Osteoblast (primary cell): ENCODE results near the gene IFT20. TPM values are rescaled to one million over a fixed set of nuclear protein-coding genes. Genes with fewer than 3 reads are reported as not detected.
"Not testable (repeated sequence)": the region's sequence is repeated elsewhere in the genome, so short reads cannot be mapped to it uniquely, and the experiment has no call there.

Source experiments
- DNase-seq: peaks from one replicate; pipeline ENCODE4 v3.0.0; 2011; ENCODE audit warnings: low spot score, mixed read lengths; ENCODE audit not compliant: insufficient read length; ENCODE audit errors: missing footprints
- H2AFZ ChIP-seq: 2 replicates; pipeline ENCODE4 v1.6.0; 2011; ENCODE audit warnings: mild to moderate bottlenecking, low read length
- H3K27ac ChIP-seq: 2 replicates; pipeline ENCODE4 v1.5.1; 2011; ENCODE audit warnings: mild to moderate bottlenecking, low read depth, low read length, moderate library complexity
- H3K27me3 ChIP-seq: 2 replicates; pipeline ENCODE4 v1.6.0; 2012; ENCODE audit warnings: mild to moderate bottlenecking, control low read depth, inconsistent platforms, low read length, moderate library complexity; ENCODE audit not compliant: insufficient read depth
- H3K36me3 ChIP-seq: 2 replicates; pipeline ENCODE4 v1.5.1; 2011; ENCODE audit warnings: mild to moderate bottlenecking, low read length, control low read depth, moderate library complexity; ENCODE audit not compliant: insufficient read depth
- H3K4me1 ChIP-seq: 2 replicates; pipeline ENCODE4 v1.5.1; 2011; ENCODE audit warnings: mild to moderate bottlenecking, low read length, control low read depth, moderate library complexity; ENCODE audit not compliant: insufficient read depth
- H3K4me2 ChIP-seq: 2 replicates; pipeline ENCODE4 v1.6.0; 2011; ENCODE audit warnings: mild to moderate bottlenecking, low read length; ENCODE audit not compliant: insufficient read depth
- H3K4me3 ChIP-seq: fragments of 200-600 bp; sonication (generic); 3 replicates; pipeline ENCODE4 v1.5.1; 2012; ENCODE audit warnings: mild to moderate bottlenecking, low read length, inconsistent platforms; ENCODE audit not compliant: insufficient read depth
- H3K79me2 ChIP-seq: 2 replicates; pipeline ENCODE4 v1.6.0; 2012; ENCODE audit warnings: mild to moderate bottlenecking, low read length, control low read depth, inconsistent platforms; ENCODE audit not compliant: insufficient read depth
- H3K9me3 ChIP-seq: 2 replicates; pipeline ENCODE4 v1.5.1; 2011; ENCODE audit warnings: low read depth, low read length, control low read depth
- H4K20me1 ChIP-seq: 2 replicates; pipeline ENCODE4 v1.6.0; 2012; ENCODE audit warnings: mild to moderate bottlenecking, low read length, control low read depth; ENCODE audit not compliant: insufficient read depth
- CTCF ChIP-seq: IDR thresholded peaks from 2 replicates; pipeline ENCODE4 v1.5.1; 2011; ENCODE audit warnings: mild to moderate bottlenecking, low read depth, low read length, moderate library complexity; ENCODE audit errors: extremely low read depth
- total RNA-seq: library from RNA; depleted of rRNA; stranded (reverse); fragments of >200 nt; gene quantifications from 2 replicates; pipeline ENCODE4 v1.2.3, GENCODE V29; 2012

The IFT20 gene
- total RNA-seq, 1 donor: 59.4 TPM

GRCh38 chr17:28295677-28296578 lies 39.3 kb downstream of the IFT20 start:
- Histone ChIP-seq H2AFZ (no peak overlapping the region), H3K36me3 (no peaks in the 10 kb centered on the region), H3K4me1 (no peaks in the 10 kb centered on the region), H3K27me3 (peaks cover 8% of the 10 kb centered on the region), H3K4me2 (no peak overlapping the region), H3K4me3 (no peak overlapping the region), H3K27ac (no peak overlapping the region), H3K79me2 (no peaks in the 10 kb centered on the region), H3K9me3 (no peaks in the 10 kb centered on the region), H4K20me1 (no peaks in the 10 kb centered on the region)
- no peak for DNase-seq
- TF ChIP-seq CTCF: no peak

GRCh38 chr17:28293994-28294393 lies 41.3 kb downstream of the IFT20 start:
- no peak overlapping the region for H2AFZ ChIP-seq
- no peaks in the 10 kb centered on the region for H3K79me2 ChIP-seq
- H3K9me3 ChIP-seq: no peaks in the 10 kb centered on the region
- H3K4me2 ChIP-seq: no peak overlapping the region
- peaks cover 8% of the 10 kb centered on the region for H3K27me3 ChIP-seq
- no peak for TF ChIP-seq CTCF
- H3K27ac ChIP-seq: no peak overlapping the region
- H3K4me1 ChIP-seq: no peaks in the 10 kb centered on the region
- H3K4me3 ChIP-seq: no peak overlapping the region
- no peaks in the 10 kb centered on the region for H3K36me3 ChIP-seq
- no peaks in the 10 kb centered on the region for H4K20me1 ChIP-seq
- no peak for DNase-seq

- H3K9me3 ChIP-seq, H3K4me1 ChIP-seq, H3K4me3 ChIP-seq, H2AFZ ChIP-seq, H3K27ac ChIP-seq, H3K27me3 ChIP-seq, H3K79me2 ChIP-seq, H3K4me2 ChIP-seq, H4K20me1 ChIP-seq, DNase-seq, H3K36me3 ChIP-seq: not testable (repeated sequence)
Measured at GRCh38 chr17:28292878-28293277, 42.4 kb downstream of the IFT20 start.

- Histone ChIP-seq H3K4me2 (no peak overlapping the region), H3K79me2 (no peaks in the 10 kb centered on the region), H3K4me3 (no peak overlapping the region), H3K27ac (no peak overlapping the region), H3K27me3 (peaks cover 6% of the 10 kb centered on the region), H3K4me1 (no peaks in the 10 kb centered on the region), H2AFZ (no peak overlapping the region), H3K9me3 (no peaks in the 10 kb centered on the region), H3K36me3 (no peaks in the 10 kb centered on the region), H4K20me1 (no peaks in the 10 kb centered on the region)
- DNase-seq: peak; percentile 62
- TF ChIP-seq CTCF: no peak
Measured at GRCh38 chr17:28291780-28292330, 43.4 kb downstream of the IFT20 start.
